ENCODE measurements around the gene ITGB2.

ITGB2 gene

DNA sequence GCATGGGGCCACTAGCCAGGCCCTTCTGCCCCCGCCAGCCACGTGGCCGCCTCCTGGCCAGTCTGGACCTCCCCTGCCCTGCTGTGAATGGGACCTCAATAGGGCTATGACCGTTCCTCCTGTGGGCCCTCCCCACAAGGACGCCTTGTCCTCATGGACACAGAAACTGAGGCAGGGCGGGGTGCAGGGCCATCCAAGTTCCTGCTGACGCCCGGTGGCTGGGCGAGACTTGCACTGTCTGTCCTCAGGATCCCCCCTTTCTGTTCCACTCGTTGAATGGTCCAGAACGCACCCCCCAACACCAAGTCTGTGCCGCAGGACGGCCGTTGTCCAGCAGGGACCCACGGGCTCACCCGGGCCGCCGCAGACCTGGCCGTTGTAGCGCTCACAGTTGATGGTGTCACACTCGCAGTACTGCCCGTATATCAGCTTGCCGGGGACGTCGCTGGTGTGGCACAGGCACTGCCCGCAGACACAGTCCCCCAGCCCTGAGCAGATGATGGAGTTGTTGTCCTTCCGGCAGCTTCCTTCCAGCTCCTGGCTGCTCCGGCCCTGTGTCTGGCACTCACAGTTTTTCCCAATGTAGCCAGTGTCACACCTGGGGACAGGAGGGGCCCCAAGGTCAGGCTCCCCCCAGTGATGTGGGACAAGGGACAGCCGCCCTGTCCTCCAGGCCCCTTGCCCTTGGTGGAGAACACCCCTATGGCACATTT lies 30.9 kb downstream of the ITGB2 start:
- H3K4me1 ChIP-seq (ENCODE audit: insufficient read depth, low read length, poor library complexity, severe bottlenecking): no peaks in the 10 kb centered on the region
- no peaks in the 10 kb centered on the region for H3F3A ChIP-seq (ENCODE audit: low read depth)
- no peak overlapping the region for H3K4me2 ChIP-seq (ENCODE audit: low read depth, low read length, poor library complexity, severe bottlenecking)
- H3K4me3 ChIP-seq (ENCODE audit: low read length, poor library complexity, severe bottlenecking): no peak overlapping the region
- no peak overlapping the region for H2AFZ ChIP-seq (ENCODE audit: low read length)
- no peaks in the 10 kb centered on the region for H3K79me2 ChIP-seq (ENCODE audit: insufficient read depth, low read length)
- H4K20me1 ChIP-seq (ENCODE audit: insufficient read depth, low read length, poor library complexity, severe bottlenecking): no peaks in the 10 kb centered on the region
- TF ChIP-seq, protein P1, sequence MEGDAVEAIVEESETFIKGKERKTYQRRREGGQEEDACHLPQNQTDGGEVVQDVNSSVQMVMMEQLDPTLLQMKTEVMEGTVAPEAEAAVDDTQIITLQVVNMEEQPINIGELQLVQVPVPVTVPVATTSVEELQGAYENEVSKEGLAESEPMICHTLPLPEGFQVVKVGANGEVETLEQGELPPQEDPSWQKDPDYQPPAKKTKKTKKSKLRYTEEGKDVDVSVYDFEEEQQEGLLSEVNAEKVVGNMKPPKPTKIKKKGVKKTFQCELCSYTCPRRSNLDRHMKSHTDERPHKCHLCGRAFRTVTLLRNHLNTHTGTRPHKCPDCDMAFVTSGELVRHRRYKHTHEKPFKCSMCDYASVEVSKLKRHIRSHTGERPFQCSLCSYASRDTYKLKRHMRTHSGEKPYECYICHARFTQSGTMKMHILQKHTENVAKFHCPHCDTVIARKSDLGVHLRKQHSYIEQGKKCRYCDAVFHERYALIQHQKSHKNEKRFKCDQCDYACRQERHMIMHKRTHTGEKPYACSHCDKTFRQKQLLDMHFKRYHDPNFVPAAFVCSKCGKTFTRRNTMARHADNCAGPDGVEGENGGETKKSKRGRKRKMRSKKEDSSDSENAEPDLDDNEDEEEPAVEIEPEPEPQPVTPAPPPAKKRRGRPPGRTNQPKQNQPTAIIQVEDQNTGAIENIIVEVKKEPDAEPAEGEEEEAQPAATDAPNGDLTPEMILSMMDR (conservative IDR thresholded peaks at IDR 0.05; ENCODE audit: low read length): no peak
- no peak for TF ChIP-seq EZH2phosphoT487 (IDR thresholded peaks at IDR 0.05; ENCODE audit: borderline replicate concordance)
- no peaks in the 10 kb centered on the region for H3K9me2 ChIP-seq (replicated peaks; ENCODE audit: low read depth, low read length)
- no peaks in the 10 kb centered on the region; the same call in 1 of the 2 replicates for H3K36me3 ChIP-seq (ENCODE audit: insufficient read depth, low read length)
- no peaks in the 10 kb centered on the region for H3K27me3 ChIP-seq (ENCODE audit: insufficient read depth, low read length, poor library complexity, severe bottlenecking)
- H3K9me3 ChIP-seq (ENCODE audit: insufficient read depth, low read depth, low read length): no peaks in the 10 kb centered on the region
- H3K9ac ChIP-seq (ENCODE audit: low read depth, low read length, poor library complexity, severe bottlenecking): no peak overlapping the region

DNA sequence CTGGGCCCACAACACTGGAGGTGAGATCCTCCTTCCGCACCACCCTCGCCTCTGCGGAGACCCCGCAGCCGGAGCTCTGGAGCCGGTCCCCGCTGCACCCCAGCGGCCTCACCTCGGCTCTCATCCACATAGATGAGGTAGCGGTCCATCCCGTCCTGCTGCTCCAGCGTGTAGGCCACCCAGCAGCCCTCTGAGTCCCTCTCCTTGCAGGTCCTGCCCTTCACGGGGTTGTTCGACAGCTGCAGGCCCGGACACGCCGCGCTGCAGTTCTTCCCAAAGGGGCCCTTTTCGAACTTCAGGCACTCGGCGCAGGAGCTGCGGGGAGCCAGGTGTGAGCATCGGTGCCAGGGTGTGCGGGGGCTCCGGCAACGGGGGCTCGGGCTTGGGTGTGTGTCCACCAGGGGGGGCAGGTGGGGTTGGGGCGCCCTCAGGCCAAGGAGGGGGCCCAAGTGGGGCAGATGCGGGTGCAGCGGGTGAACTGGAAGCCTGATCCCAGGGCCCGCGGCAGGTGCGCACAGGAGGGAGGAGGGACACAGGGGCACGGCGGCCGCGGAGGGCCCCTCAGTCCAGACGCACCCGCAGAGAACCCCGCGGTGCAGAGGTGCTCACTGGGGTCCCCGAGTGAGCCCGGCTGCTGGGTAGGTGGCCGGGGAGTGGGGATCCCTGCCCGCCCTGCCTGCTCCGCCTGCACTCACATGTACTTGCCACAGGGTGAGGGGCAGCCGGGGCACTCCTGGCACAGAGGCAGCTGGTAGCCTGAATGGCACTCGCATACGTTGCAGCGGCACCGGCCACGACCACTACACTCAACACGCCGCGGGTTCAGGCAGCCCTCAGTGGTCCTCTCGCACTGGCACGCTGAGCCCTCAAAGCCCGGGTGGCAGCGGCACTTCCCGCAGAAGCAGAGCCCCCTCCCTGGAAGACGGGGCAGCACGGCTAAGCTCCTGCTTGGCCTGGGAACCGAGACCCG lies 31.8 kb downstream of the ITGB2 start:
- Histone ChIP-seq H2AFZ (ENCODE audit: low read length) (no peak overlapping the region), H3K36me3 (ENCODE audit: insufficient read depth, low read length) (no peaks in the 10 kb centered on the region; the same call in 1 of the 2 replicates), H3K9me2 (replicated peaks; ENCODE audit: low read depth, low read length) (no peaks in the 10 kb centered on the region), H3F3A (ENCODE audit: low read depth) (no peaks in the 10 kb centered on the region), H3K4me1 (ENCODE audit: insufficient read depth, low read length, poor library complexity, severe bottlenecking) (no peaks in the 10 kb centered on the region), H3K4me2 (ENCODE audit: low read depth, low read length, poor library complexity, severe bottlenecking) (no peak overlapping the region), H4K20me1 (ENCODE audit: insufficient read depth, low read length, poor library complexity, severe bottlenecking) (no peaks in the 10 kb centered on the region), H3K9me3 (ENCODE audit: insufficient read depth, low read depth, low read length) (no peaks in the 10 kb centered on the region), H3K9ac (ENCODE audit: low read depth, low read length, poor library complexity, severe bottlenecking) (no peak overlapping the region), H3K79me2 (ENCODE audit: insufficient read depth, low read length) (no peaks in the 10 kb centered on the region), H3K27me3 (ENCODE audit: insufficient read depth, low read length, poor library complexity, severe bottlenecking) (no peaks in the 10 kb centered on the region), H3K4me3 (ENCODE audit: low read length, poor library complexity, severe bottlenecking) (no peak overlapping the region)
- TF ChIP-seq, protein P1 (conservative IDR thresholded peaks at IDR 0.05; ENCODE audit: low read length): no peak
- no peak for TF ChIP-seq EZH2phosphoT487 (IDR thresholded peaks at IDR 0.05; ENCODE audit: borderline replicate concordance)

DNA sequence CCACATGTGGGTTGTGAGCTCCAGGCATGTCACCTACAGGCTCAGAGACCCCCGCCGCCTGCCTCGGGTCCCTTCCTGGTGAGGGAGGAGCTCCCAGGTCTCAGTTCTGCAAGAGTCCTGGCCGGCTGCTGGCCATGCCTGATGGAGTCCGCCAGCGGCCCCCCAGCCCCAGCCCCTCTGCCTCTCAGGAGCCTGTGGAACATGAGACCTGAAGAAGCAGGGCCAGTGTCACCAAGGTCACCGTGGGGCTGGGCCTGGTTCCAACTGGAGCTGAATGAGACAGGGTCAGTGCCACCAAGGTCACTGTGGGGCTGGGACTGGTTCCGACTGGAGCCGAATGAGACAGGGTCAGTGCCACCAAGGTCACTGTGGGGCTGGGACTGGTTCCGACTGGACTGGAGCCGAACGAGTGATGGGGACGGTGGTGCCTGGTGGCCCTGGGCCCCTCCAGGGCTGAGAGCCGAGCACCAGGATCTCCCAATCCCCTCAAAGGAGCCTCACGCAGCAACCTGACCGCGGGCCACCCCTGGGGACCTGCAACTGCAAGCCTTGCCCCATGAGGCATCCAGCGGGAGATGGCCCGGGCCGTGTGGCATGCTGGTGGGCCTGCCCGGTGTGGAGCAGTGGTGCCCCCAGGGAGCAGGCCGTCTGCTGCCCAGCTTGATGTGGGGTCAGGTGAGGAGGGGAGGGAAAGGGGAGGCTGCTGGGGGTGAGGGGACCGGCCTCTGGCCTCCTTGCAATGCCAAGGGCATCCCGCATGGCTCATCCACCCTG lies 32.7 kb downstream of the ITGB2 start:
- TF ChIP-seq, protein P1 (conservative IDR thresholded peaks at IDR 0.05; ENCODE audit: low read length): no peak
- no peak for TF ChIP-seq EZH2phosphoT487 (IDR thresholded peaks at IDR 0.05; ENCODE audit: borderline replicate concordance)
- Histone ChIP-seq H3K79me2 (ENCODE audit: insufficient read depth, low read length) (no peaks in the 10 kb centered on the region), H3K4me1 (ENCODE audit: insufficient read depth, low read length, poor library complexity, severe bottlenecking) (no peaks in the 10 kb centered on the region), H3K9ac (ENCODE audit: low read depth, low read length, poor library complexity, severe bottlenecking) (no peak overlapping the region), H3K36me3 (ENCODE audit: insufficient read depth, low read length) (no peaks in the 10 kb centered on the region; the same call in 1 of the 2 replicates), H3K9me3 (ENCODE audit: insufficient read depth, low read depth, low read length) (no peaks in the 10 kb centered on the region), H3K9me2 (replicated peaks; ENCODE audit: low read depth, low read length) (no peaks in the 10 kb centered on the region), H3F3A (ENCODE audit: low read depth) (no peaks in the 10 kb centered on the region), H4K20me1 (ENCODE audit: insufficient read depth, low read length, poor library complexity, severe bottlenecking) (no peaks in the 10 kb centered on the region), H3K4me2 (ENCODE audit: low read depth, low read length, poor library complexity, severe bottlenecking) (no peak overlapping the region), H2AFZ (ENCODE audit: low read length) (no peak overlapping the region), H3K4me3 (ENCODE audit: low read length, poor library complexity, severe bottlenecking) (no peak overlapping the region), H3K27me3 (ENCODE audit: insufficient read depth, low read length, poor library complexity, severe bottlenecking) (no peaks in the 10 kb centered on the region)

All from Loucy (cell line).